ENCODE results near the gene LCLAT1.

GRCh38 chr2:30580391-30580790 is 133.3 kb downstream of the LCLAT1 start:
- no peak for TF ChIP-seq CTCF (IDR thresholded peaks at IDR 0.05)
- TF ChIP-seq POLR2A (IDR thresholded peaks at IDR 0.05), result no peak
- TF ChIP-seq EP300 (IDR thresholded peaks at IDR 0.05), result no peak

Data from upper lobe of left lung (tissue), 4 donors.